H1 (cell line): ENCODE measurements around the gene PPBP. TPM values are rescaled to one million over a fixed set of nuclear protein-coding genes. Genes with fewer than 3 reads are reported as not detected.

ENCODE experiments used
- CBX5 ChIP-seq: fragments of 300-800, 300-1000 bp; sonication (generic); IDR thresholded peaks from 2 replicates; pipeline ENCODE4 v1.7.1; 2016; ENCODE audit warnings: antibody characterized with exemption, low read length, low read depth
- CHD2 ChIP-seq: IDR thresholded peaks from 2 replicates; pipeline ENCODE4 v1.6.1; 2012; ENCODE audit warnings: low read length, improper control_type of control experiment
- EZH2 ChIP-seq: fragments of 200-600 bp; sonication (generic); IDR thresholded peaks from 2 replicates; pipeline ENCODE4 v1.7.1; 2012; ENCODE audit warnings: low read depth, mild to moderate bottlenecking, moderate library complexity, low read length, inconsistent platforms; ENCODE audit not compliant: severe bottlenecking
- JUN ChIP-seq: IDR thresholded peaks from 2 replicates; pipeline ENCODE4 v1.6.1; 2011; ENCODE audit warnings: low read depth, mild to moderate bottlenecking, improper control_type of control experiment, low read length
- MAFK ChIP-seq: IDR thresholded peaks from 2 replicates; pipeline ENCODE4 v1.6.1; 2012; ENCODE audit warnings: low read depth, mild to moderate bottlenecking, improper control_type of control experiment, low read length
- NANOG ChIP-seq: IDR thresholded peaks from 2 replicates; pipeline ENCODE4 v1.6.1; 2011; ENCODE audit warnings: low read length, low read depth, mild to moderate bottlenecking, inconsistent platforms; ENCODE audit not compliant: insufficient read depth, poor library complexity, severe bottlenecking
- SAP30 ChIP-seq: fragments of 300-600 bp; sonication (generic); IDR thresholded peaks from 2 replicates; pipeline ENCODE4 v1.7.1; 2012; ENCODE audit warnings: low read length, moderate library complexity, mild to moderate bottlenecking, inconsistent platforms; ENCODE audit not compliant: insufficient read depth, insufficient replicate concordance
- TCF12 ChIP-seq: IDR thresholded peaks from 2 replicates; pipeline ENCODE4 v1.6.1; 2011; ENCODE audit warnings: low read depth, mild to moderate bottlenecking, low read length
- polyA plus RNA-seq, 7 experiments: library from polyadenylated mRNA; depleted of rRNA in 3 of 7; stranded (reverse) in 5 of 7; unstranded in 2 of 7; fragments of >200 nt in 5 of 7; fragments of 200-250 nt in 2 of 7; gene quantifications; 1 replicate in 5 of 7; 2 replicates in 1 of 7; 4 replicates in 1 of 7; pipeline versions ENCODE4 v1.2.1 to v1.2.3, GENCODE V29; 2011 to 2013; ENCODE audit warnings: missing spikeins in 2 of 7, mixed read lengths in 2 of 7
- total RNA-seq: library from RNA; stranded (reverse); fragmentation: NEBNext Ultra II Directional; extraction: Animal tissue kit (Norgen Biotek cat#: 25700); gene quantifications from 2 replicates; pipeline ENCODE4 v1.2.1, GENCODE V29; 2021
- TF ChIP-seq, protein P1 (sequence below): fragments of 300-600 bp; sonication (generic); IDR thresholded peaks from 2 replicates; pipeline ENCODE4 v1.7.1; 2012; ENCODE audit warnings: low read length, moderate library complexity, mild to moderate bottlenecking, inconsistent platforms; ENCODE audit not compliant: insufficient replicate concordance

The PPBP gene
- total and polyA plus RNA-seq, 2 of the 8 experiments (the other 6 are each of a cell fraction or from before 2014, with no cell fraction given) = 0.18 to 0.43 TPM

GRCh38 chr4:74005528-74005927, 17.5 kb upstream of the PPBP start (continued):
- TF ChIP-seq, protein P1, sequence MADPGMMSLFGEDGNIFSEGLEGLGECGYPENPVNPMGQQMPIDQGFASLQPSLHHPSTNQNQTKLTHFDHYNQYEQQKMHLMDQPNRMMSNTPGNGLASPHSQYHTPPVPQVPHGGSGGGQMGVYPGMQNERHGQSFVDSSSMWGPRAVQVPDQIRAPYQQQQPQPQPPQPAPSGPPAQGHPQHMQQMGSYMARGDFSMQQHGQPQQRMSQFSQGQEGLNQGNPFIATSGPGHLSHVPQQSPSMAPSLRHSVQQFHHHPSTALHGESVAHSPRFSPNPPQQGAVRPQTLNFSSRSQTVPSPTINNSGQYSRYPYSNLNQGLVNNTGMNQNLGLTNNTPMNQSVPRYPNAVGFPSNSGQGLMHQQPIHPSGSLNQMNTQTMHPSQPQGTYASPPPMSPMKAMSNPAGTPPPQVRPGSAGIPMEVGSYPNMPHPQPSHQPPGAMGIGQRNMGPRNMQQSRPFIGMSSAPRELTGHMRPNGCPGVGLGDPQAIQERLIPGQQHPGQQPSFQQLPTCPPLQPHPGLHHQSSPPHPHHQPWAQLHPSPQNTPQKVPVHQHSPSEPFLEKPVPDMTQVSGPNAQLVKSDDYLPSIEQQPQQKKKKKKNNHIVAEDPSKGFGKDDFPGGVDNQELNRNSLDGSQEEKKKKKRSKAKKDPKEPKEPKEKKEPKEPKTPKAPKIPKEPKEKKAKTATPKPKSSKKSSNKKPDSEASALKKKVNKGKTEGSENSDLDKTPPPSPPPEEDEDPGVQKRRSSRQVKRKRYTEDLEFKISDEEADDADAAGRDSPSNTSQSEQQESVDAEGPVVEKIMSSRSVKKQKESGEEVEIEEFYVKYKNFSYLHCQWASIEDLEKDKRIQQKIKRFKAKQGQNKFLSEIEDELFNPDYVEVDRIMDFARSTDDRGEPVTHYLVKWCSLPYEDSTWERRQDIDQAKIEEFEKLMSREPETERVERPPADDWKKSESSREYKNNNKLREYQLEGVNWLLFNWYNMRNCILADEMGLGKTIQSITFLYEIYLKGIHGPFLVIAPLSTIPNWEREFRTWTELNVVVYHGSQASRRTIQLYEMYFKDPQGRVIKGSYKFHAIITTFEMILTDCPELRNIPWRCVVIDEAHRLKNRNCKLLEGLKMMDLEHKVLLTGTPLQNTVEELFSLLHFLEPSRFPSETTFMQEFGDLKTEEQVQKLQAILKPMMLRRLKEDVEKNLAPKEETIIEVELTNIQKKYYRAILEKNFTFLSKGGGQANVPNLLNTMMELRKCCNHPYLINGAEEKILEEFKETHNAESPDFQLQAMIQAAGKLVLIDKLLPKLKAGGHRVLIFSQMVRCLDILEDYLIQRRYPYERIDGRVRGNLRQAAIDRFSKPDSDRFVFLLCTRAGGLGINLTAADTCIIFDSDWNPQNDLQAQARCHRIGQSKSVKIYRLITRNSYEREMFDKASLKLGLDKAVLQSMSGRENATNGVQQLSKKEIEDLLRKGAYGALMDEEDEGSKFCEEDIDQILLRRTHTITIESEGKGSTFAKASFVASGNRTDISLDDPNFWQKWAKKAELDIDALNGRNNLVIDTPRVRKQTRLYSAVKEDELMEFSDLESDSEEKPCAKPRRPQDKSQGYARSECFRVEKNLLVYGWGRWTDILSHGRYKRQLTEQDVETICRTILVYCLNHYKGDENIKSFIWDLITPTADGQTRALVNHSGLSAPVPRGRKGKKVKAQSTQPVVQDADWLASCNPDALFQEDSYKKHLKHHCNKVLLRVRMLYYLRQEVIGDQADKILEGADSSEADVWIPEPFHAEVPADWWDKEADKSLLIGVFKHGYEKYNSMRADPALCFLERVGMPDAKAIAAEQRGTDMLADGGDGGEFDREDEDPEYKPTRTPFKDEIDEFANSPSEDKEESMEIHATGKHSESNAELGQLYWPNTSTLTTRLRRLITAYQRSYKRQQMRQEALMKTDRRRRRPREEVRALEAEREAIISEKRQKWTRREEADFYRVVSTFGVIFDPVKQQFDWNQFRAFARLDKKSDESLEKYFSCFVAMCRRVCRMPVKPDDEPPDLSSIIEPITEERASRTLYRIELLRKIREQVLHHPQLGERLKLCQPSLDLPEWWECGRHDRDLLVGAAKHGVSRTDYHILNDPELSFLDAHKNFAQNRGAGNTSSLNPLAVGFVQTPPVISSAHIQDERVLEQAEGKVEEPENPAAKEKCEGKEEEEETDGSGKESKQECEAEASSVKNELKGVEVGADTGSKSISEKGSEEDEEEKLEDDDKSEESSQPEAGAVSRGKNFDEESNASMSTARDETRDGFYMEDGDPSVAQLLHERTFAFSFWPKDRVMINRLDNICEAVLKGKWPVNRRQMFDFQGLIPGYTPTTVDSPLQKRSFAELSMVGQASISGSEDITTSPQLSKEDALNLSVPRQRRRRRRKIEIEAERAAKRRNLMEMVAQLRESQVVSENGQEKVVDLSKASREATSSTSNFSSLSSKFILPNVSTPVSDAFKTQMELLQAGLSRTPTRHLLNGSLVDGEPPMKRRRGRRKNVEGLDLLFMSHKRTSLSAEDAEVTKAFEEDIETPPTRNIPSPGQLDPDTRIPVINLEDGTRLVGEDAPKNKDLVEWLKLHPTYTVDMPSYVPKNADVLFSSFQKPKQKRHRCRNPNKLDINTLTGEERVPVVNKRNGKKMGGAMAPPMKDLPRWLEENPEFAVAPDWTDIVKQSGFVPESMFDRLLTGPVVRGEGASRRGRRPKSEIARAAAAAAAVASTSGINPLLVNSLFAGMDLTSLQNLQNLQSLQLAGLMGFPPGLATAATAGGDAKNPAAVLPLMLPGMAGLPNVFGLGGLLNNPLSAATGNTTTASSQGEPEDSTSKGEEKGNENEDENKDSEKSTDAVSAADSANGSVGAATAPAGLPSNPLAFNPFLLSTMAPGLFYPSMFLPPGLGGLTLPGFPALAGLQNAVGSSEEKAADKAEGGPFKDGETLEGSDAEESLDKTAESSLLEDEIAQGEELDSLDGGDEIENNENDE = no peak
- TF ChIP-seq SAP30 = no peak
- no peak for TF ChIP-seq CBX5
- no peak for TF ChIP-seq TCF12
- TF ChIP-seq EZH2 = no peak
- no peak for TF ChIP-seq NANOG
- no peak for TF ChIP-seq CHD2
- no peak for TF ChIP-seq JUN
- TF ChIP-seq MAFK = no peak
